Uterus (tissue), 4 donors: ENCODE data around the gene MITF. TPM values are rescaled to one million over a fixed set of nuclear protein-coding genes. Genes with fewer than 3 reads are reported as not detected.
"Not testable (repeated sequence)": the region's sequence is repeated elsewhere in the genome, so short reads cannot be mapped to it uniquely, and the experiment has no call there.

Source experiments
- DNase-seq, 2 donors: peaks; one replicate each; pipeline ENCODE4 v3.0.0-alpha.2; 2019 to 2020
- H3K27ac ChIP-seq, 2 donors: fragments of 200-600 bp; sonication (generic); 1 replicate in 1 of 2; 2 replicates in 1 of 2; pipeline ENCODE4 v1.5.1; 2016 to 2018
- H3K27me3 ChIP-seq, 2 donors: fragments of 200-600 bp; sonication (generic); one replicate each; pipeline ENCODE4 v1.5.1; 2018 to 2019; ENCODE audit warnings: control low read depth in 1 of 2
- H3K36me3 ChIP-seq, 2 donors: fragments of 200-600 bp; sonication (generic); one replicate each; pipeline ENCODE4 v1.5.1; 2019; ENCODE audit warnings: control low read depth in 1 of 2
- H3K4me1 ChIP-seq, 2 donors: fragments of 200-600 bp; sonication (generic); one replicate each; pipeline ENCODE4 v1.5.1; 2018 to 2019; ENCODE audit warnings: control low read depth in 1 of 2
- H3K4me3 ChIP-seq, 2 donors: fragments of 200-600 bp; sonication (generic); 1 replicate in 1 of 2; 2 replicates in 1 of 2; pipeline ENCODE4 v1.5.1; 2018 to 2019; ENCODE audit warnings: mild to moderate bottlenecking in 1 of 2
- H3K9me3 ChIP-seq, 2 donors: fragments of 200-600 bp; sonication (generic); one replicate each; pipeline ENCODE4 v1.5.1; 2019; ENCODE audit warnings: control low read depth in 1 of 2
- POLR2A ChIP-seq, 2 donors: fragments of 450-650 bp; IDR thresholded peaks; one replicate each; pipeline ENCODE4 v1.6.1; 2016; ENCODE audit warnings: antibody characterized with exemption in 2 of 2, mild to moderate bottlenecking in 1 of 2, moderate library complexity in 1 of 2
- intact Hi-C: fragments of 100-400 bp; cut with DNase I; formaldehyde crosslinking; loops from one replicate; pipeline ENCODE4 v1.15.1; 2023; ENCODE audit warnings: low total_unique reads
- total RNA-seq, 4 donors: library from RNA; depleted of rRNA in 3 of 4; stranded (reverse); fragments of >200 nt in 3 of 4; gene quantifications; one replicate each; pipeline versions ENCODE4 v1.1.0 to v1.2.4, GENCODE V29; 2014 to 2023
- TF ChIP-seq, protein P1 (sequence below), 4 experiments: fragments of 200-600 bp in 2 of 4; fragments of 450-650 bp in 2 of 4; sonication (generic) in 2 of 4; IDR thresholded peaks; one replicate each; pipeline ENCODE4 v1.5.1; 2016 to 2019; ENCODE audit warnings: antibody characterized with exemption in 4 of 4, mild to moderate bottlenecking in 2 of 4, moderate library complexity in 1 of 4
- donor health status: DM: yes; HTN: yes; CAD: no.

Gene MITF
- total RNA-seq, 4 donors from 2014 or later, result 18.2 to 66.0 (median 52.6) TPM

DNA sequence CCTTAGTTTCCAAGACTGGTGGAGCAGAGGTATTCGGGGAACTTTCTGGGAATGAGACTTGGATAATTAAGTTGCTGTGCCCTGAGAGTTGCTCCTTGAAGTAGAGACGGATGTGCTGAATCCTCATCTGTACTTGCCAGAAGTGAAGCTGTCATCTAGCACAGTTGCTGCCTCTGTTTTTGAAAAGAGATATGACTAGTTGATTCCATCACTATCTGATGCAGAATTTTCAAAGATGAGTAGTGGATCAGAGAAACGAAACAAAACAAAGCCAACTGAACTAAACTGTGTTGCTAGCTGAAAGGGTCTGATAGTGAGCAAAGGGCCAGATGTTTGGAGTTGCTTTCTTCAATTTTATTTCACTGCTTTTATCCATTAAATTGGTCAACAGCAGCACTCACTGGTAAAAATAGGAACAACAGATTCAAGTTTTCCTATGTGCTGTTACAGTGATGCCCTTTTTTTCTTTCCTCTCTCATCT lies 52.7 kb downstream of the MITF start:
- intact Hi-C loops, result loop anchor here (5.0 kb wide), 1 partner anchor 105 kb away; no protein-coding TSS in a partner anchor
- H3K4me3 ChIP-seq, result no peak overlapping the region
- peaks cover 0 to 12% of the 10 kb centered on the region in 2 donors for H3K4me1 ChIP-seq
- DNase-seq, result no peak
- no peaks in the 10 kb centered on the region for H3K9me3 ChIP-seq
- no peaks in the 10 kb centered on the region for H3K36me3 ChIP-seq
- TF ChIP-seq POLR2A (IDR thresholded peaks at IDR 0.05), result no peak
- TF ChIP-seq, protein P1, sequence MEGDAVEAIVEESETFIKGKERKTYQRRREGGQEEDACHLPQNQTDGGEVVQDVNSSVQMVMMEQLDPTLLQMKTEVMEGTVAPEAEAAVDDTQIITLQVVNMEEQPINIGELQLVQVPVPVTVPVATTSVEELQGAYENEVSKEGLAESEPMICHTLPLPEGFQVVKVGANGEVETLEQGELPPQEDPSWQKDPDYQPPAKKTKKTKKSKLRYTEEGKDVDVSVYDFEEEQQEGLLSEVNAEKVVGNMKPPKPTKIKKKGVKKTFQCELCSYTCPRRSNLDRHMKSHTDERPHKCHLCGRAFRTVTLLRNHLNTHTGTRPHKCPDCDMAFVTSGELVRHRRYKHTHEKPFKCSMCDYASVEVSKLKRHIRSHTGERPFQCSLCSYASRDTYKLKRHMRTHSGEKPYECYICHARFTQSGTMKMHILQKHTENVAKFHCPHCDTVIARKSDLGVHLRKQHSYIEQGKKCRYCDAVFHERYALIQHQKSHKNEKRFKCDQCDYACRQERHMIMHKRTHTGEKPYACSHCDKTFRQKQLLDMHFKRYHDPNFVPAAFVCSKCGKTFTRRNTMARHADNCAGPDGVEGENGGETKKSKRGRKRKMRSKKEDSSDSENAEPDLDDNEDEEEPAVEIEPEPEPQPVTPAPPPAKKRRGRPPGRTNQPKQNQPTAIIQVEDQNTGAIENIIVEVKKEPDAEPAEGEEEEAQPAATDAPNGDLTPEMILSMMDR (IDR thresholded peaks at IDR 0.05), result peak; percentile 46 to 84 (median 65)
- H3K27ac ChIP-seq, result peak overlapping the region; percentile 67 to 85
- no peaks in the 10 kb centered on the region for H3K27me3 ChIP-seq

DNA sequence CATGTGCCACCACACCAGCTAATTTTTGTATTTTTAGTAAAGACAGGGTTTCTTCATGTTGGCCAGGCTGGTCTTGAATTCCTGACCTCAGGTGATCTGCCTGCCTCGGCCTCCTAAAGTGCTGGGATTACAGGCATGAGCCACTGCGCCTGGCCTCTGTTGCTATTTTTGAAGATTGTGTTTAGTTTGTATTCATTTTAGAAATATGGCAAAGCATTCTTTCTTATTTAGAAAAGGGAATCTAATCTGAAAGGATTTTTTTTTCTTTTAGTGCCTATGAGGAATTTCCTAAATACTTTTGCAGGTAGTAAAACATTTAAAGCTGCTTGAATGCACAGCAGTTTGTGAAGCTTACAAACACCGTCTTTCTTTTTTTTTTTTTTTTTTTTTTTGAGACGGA lies 56.9 kb downstream of the MITF start:
- H3K9me3 ChIP-seq, DNase-seq, H3K4me3 ChIP-seq, intact Hi-C loops, H3K27me3 ChIP-seq, H3K36me3 ChIP-seq: not testable (repeated sequence)
- H3K27ac ChIP-seq, result peak overlapping the region in 1 of 2 donors; percentile 13
- H3K4me1 ChIP-seq, result peaks cover 0 to 19% of the 10 kb centered on the region in 2 donors

DNA sequence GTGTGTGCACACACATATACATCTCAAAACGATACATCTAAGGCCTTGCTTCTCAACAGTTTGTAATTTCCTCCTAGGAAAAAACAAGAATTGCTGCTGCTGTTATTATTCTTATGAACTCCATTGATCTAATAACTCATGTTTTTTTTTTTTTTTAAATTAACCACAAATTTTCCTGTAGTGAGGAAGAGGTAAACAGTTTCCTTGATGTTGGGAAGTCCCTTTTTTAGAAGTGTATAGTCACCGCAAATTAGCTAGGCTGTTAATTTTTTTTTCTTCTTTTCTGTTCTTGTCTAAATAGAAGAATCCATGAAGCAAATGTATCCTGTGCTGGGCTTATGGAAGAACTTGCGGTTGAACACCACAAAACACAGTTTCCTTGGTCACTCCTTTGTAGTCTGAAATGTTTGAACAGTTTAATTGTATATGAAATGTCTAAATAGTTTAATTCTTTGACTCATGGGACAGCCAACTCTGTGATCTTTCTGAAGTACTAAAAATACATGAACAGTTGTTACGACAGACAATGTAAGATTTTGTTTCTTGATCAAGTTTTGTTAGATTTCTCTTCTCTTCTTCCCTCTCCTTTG lies 64.5 kb downstream of the MITF start:
- TF ChIP-seq POLR2A (IDR thresholded peaks at IDR 0.05), result no peak
- TF ChIP-seq, protein P1 (IDR thresholded peaks at IDR 0.05), result no peak
- Histone ChIP-seq H3K36me3 (no peaks in the 10 kb centered on the region), H3K4me3 (no peak overlapping the region), H3K27ac (peak overlapping the region in 1 of 2 donors; percentile 29), H3K9me3 (no peaks in the 10 kb centered on the region), H3K27me3 (no peaks in the 10 kb centered on the region), H3K4me1 (no peaks in the 10 kb centered on the region)
- intact Hi-C loops, result no loop called here
- no peak for DNase-seq

DNA sequence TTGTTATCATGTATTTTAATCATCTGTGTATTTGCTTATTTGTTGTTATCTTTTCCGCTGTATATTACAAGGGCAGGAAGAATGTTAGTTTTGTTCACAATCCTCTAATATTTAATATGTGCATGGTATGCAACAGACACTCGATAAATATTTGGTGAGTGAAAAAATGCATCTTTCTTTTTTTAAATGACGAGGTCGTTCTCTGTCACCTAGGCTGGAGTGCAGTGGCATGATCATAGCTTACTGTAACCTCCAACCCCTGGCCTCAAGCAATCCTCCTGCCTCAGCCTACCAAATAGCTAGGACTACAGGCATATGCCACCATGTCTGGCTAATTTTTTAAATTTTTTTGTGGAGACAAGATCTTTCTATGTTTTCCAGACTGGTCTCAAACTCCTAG lies 66.2 kb downstream of the MITF start:
- intact Hi-C loops, result no loop called here
- no peaks in the 10 kb centered on the region for H3K9me3 ChIP-seq
- H3K36me3 ChIP-seq, result no peaks in the 10 kb centered on the region
- no peaks in the 10 kb centered on the region for H3K27me3 ChIP-seq
- DNase-seq, result no peak
- no peaks in the 10 kb centered on the region for H3K4me1 ChIP-seq
- H3K4me3 ChIP-seq, result no peak overlapping the region
- TF ChIP-seq, protein P1 (IDR thresholded peaks at IDR 0.05), result no peak
- no peak for TF ChIP-seq POLR2A (IDR thresholded peaks at IDR 0.05)
- H3K27ac ChIP-seq, result no peak overlapping the region

DNA sequence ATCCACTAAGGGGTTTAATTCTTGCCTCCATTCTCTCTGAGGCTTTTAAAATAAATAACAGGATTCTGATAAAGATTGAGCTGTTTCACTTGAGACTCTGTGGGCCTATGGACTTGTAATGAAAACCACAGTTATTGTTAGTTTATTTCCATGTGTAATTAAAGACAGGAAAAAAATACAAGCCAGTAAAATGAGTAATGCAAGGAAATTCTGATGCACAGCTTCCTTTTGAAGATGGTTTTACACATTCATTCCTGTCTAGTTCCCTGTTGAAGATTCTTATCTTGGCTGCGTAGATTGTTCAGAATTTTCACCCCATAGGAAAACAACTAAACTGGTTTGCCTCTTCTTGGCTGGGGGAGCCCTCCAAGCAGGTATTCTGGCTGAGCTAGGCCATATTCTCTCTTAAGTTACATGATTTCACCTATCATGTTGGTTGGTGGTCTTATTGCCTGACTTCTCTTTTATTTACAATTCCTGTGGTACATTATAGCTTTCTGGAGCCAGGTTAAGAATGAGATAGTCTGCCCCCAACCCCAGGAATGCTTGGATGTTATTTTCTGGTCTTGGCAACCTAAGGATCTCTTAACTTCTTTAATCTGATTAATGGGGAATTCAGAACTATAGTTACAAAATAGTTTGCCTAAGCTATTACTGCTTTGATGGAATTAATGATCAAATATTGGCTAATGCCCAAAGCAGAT lies 67.6 kb downstream of the MITF start:
- Histone ChIP-seq H3K27ac (peak overlapping the region in 1 of 2 donors; percentile 36), H3K36me3 (no peaks in the 10 kb centered on the region), H3K4me3 (no peak overlapping the region), H3K4me1 (no peaks in the 10 kb centered on the region), H3K9me3 (no peaks in the 10 kb centered on the region), H3K27me3 (no peaks in the 10 kb centered on the region)
- DNase-seq, result no peak
- TF ChIP-seq POLR2A (IDR thresholded peaks at IDR 0.05), result no peak
- TF ChIP-seq, protein P1 (IDR thresholded peaks at IDR 0.05), result no peak
- intact Hi-C loops, result no loop called here
